OCI-LY7 (cell line): ENCODE measurements around the gene EP400. TPM values are rescaled to one million over a fixed set of nuclear protein-coding genes. Genes with fewer than 3 reads are reported as not detected.

ENCODE experiments used
- BruUV-seq: library from RNA; stranded (reverse); fragments of 400-500 nt; replicated peaks from 2 replicates; lab custom pipeline; 2021; lab: Mats Ljungman, UMichigan
- CTCF ChIA-PET: fragments of 300-600 bp; sonication (Branson Sonifier 250); formaldehyde crosslinking; loops from one replicate; lab custom pipeline; 2022; ENCODE audit warnings: antibody characterized with exemption; ENCODE audit not compliant: unreplicated experiment; lab: Charles Lee
- POLR2A ChIA-PET: fragments of 300-600 bp; sonication (Branson Sonifier 250); formaldehyde crosslinking; loops from one replicate; lab custom pipeline; 2022; ENCODE audit warnings: antibody characterized with exemption; lab: Charles Lee
- DNase-seq: peaks from one replicate; pipeline ENCODE4 v3.0.0-alpha.2; 2015; ENCODE audit warnings: low spot score
- H2AFZ ChIP-seq: fragments of 200-600 bp; sonication (generic), shearing (Covaris generic); 2 replicates; pipeline ENCODE4 v1.6.1; 2014; ENCODE audit warnings: mild to moderate bottlenecking, antibody characterized with exemption, low read length, moderate library complexity
- H3K27ac ChIP-seq: fragments of 200-600 bp; sonication (generic); 2 replicates; pipeline ENCODE4 v1.5.1; 2014; ENCODE audit warnings: mixed run types, low read depth, mild to moderate bottlenecking, moderate library complexity, low read length, inconsistent platforms; ENCODE audit not compliant: poor library complexity, severe bottlenecking
- H3K36me3 ChIP-seq: fragments of 200-600 bp; sonication (generic); 2 replicates; pipeline ENCODE4 v1.6.1; 2014; ENCODE audit warnings: mild to moderate bottlenecking, antibody characterized with exemption, low read length, moderate library complexity, mixed read lengths; ENCODE audit not compliant: insufficient read depth
- H3K4me1 ChIP-seq: fragments of 200-600 bp; sonication (generic); 2 replicates; pipeline ENCODE4 v1.5.1; 2014; ENCODE audit warnings: mild to moderate bottlenecking, low read length; ENCODE audit not compliant: insufficient read depth, poor library complexity, severe bottlenecking
- H3K4me2 ChIP-seq: fragments of 200-600 bp; sonication (generic); 2 replicates; pipeline ENCODE4 v1.6.1; 2014; ENCODE audit warnings: mild to moderate bottlenecking, low read length
- H3K4me3 ChIP-seq: fragments of 200-600 bp; sonication (generic); 2 replicates; pipeline ENCODE4 v1.5.1; 2014; ENCODE audit warnings: mild to moderate bottlenecking, low read depth, low read length; ENCODE audit not compliant: poor library complexity, severe bottlenecking
- H3K79me2 ChIP-seq: fragments of 200-600 bp; sonication (generic); 2 replicates; pipeline ENCODE4 v1.6.1; 2016; ENCODE audit warnings: low read depth, mild to moderate bottlenecking, low read length, moderate library complexity, mixed read lengths; ENCODE audit not compliant: insufficient read depth
- H3K9me2 ChIP-seq: fragments of 200-600 bp; sonication (generic); 2 replicates; pipeline ENCODE4 v1.6.1; 2016; ENCODE audit warnings: mild to moderate bottlenecking, low read length, mixed read lengths; ENCODE audit not compliant: insufficient read depth
- H3K9me3 ChIP-seq: fragments of 200-600 bp; sonication (generic); 2 replicates; pipeline ENCODE4 v1.6.1; 2014; ENCODE audit warnings: mild to moderate bottlenecking, mixed run types, low read length, mixed read lengths
- H4K20me1 ChIP-seq: fragments of 200-600 bp; sonication (generic); 2 replicates; pipeline ENCODE4 v1.6.1; 2014; ENCODE audit warnings: mild to moderate bottlenecking, antibody characterized with exemption, low read length, moderate library complexity, mixed read lengths; ENCODE audit not compliant: insufficient read depth
- EZH2phosphoT487 ChIP-seq: fragments of 200-600 bp; sonication (generic); IDR thresholded peaks from 2 replicates; pipeline ENCODE4 v1.6.1; 2018; ENCODE audit warnings: low read depth, borderline replicate concordance, mild to moderate bottlenecking, mixed run types, antibody characterized with exemption, low read length, moderate library complexity, mixed read lengths
- intact Hi-C: fragments of 100-400 bp; cut with micrococcal nuclease; formaldehyde crosslinking; loops from one replicate; pipeline ENCODE4 v1.10.0; 2022; ENCODE audit not compliant: unreplicated experiment
- total RNA-seq, 2 experiments: library from RNA; depleted of rRNA in 1 of 2; stranded (reverse); fragments of >200 nt in 1 of 2; shearing (Covaris generic) in 1 of 2; gene quantifications; 2 replicates each; pipeline ENCODE4 v1.2.3, GENCODE V29; 2014 to 2022
- TF ChIP-seq, protein P1 (sequence below): fragments of 200-600 bp; sonication (generic); conservative IDR thresholded peaks from 2 replicates; pipeline ENCODE4 v1.5.1; 2014; ENCODE audit warnings: mild to moderate bottlenecking, antibody characterized with exemption, low read length, moderate library complexity, mixed read lengths

EP400 gene
- total RNA-seq, 2 experiments from 2014 or later = 20.7 to 56.2 TPM

DNA sequence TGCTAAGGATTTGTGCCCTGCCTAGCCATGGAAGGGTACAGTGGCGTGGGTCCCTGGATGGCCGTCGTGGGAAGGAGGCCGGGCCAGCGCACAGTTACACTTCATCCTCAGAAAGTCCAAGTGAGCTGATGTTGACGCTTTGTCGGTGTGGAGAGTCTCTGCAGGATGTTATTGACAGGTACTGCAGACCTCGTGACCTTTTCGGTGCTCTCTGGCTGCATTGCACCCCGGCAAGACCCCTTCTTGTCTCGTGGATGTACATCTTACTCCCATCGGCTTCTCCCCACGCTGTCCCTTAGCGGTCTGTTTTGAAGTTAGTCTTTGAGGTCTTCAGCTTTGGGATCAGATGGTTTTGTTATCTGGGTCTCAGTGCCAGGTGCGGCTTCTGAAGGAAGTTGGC lies 78.4 kb downstream of the EP400 start:
- CTCF ChIA-PET = no interaction called here

DNA sequence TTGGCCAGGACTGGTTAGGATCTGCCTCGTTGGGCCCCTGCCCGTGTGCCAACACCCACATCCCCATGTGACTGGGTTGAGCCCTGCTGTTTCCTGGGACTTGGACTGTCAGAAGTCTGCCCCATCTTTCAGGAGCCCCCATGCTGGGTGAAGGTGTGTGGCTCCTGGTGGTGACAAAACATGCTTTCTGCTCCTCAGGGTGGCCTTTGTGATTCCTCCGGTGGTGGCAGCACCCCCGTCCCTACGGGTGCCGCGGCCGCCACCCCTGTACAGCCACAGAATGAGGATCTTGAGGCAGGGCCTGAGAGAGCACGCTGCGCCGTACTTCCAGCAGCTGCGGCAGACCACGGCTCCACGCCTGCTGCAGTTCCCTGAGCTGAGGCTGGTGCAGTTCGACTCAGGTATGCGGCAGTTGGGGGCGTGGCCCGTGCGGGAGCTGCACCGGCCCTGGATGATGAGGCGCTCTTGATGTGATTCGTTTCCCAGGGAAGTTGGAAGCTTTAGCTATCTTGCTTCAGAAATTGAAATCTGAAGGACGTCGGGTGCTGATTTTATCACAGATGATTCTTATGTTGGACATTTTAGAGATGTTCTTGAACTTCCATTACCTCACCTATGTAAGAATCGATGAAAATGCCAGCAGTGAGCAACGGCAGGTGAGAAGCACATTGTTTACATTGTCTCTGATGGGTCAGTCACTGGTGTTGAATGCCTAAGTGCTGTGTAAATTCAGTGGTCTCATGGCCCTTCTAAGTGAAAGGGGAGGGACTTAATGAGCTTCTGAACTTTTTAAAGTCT lies 80.0 kb downstream of the EP400 start:
- TF ChIP-seq EZH2phosphoT487 = no peak
- TF ChIP-seq, protein P1, sequence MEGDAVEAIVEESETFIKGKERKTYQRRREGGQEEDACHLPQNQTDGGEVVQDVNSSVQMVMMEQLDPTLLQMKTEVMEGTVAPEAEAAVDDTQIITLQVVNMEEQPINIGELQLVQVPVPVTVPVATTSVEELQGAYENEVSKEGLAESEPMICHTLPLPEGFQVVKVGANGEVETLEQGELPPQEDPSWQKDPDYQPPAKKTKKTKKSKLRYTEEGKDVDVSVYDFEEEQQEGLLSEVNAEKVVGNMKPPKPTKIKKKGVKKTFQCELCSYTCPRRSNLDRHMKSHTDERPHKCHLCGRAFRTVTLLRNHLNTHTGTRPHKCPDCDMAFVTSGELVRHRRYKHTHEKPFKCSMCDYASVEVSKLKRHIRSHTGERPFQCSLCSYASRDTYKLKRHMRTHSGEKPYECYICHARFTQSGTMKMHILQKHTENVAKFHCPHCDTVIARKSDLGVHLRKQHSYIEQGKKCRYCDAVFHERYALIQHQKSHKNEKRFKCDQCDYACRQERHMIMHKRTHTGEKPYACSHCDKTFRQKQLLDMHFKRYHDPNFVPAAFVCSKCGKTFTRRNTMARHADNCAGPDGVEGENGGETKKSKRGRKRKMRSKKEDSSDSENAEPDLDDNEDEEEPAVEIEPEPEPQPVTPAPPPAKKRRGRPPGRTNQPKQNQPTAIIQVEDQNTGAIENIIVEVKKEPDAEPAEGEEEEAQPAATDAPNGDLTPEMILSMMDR = no peak
- Histone ChIP-seq H2AFZ (no peak overlapping the region), H3K9me2 (no peaks in the 10 kb centered on the region), H3K36me3 (peaks cover 96% of the 10 kb centered on the region), H3K27ac (no peak overlapping the region), H3K79me2 (no peaks in the 10 kb centered on the region), H4K20me1 (no peaks in the 10 kb centered on the region), H3K9me3 (no peaks in the 10 kb centered on the region), H3K4me3 (no peak overlapping the region), H3K4me2 (no peak overlapping the region), H3K4me1 (no peaks in the 10 kb centered on the region)
- POLR2A ChIA-PET = no interaction called here
- intact Hi-C loops = no loop called here
- no TSS peak for BruUV-seq
- no peak for DNase-seq
- CTCF ChIA-PET = no interaction called here

More for the DNA sequence above, 78.4 kb downstream of the EP400 start:
- Histone ChIP-seq H2AFZ (no peak overlapping the region), H3K9me3 (no peaks in the 10 kb centered on the region), H3K36me3 (peaks cover 93% of the 10 kb centered on the region), H3K79me2 (no peaks in the 10 kb centered on the region), H3K9me2 (no peaks in the 10 kb centered on the region), H3K4me2 (no peak overlapping the region), H3K4me1 (no peaks in the 10 kb centered on the region), H4K20me1 (no peaks in the 10 kb centered on the region), H3K4me3 (no peak overlapping the region), H3K27ac (no peak overlapping the region)
- POLR2A ChIA-PET = no interaction called here
- intact Hi-C loops = no loop called here
- TF ChIP-seq, protein P1 = no peak
- no peak for TF ChIP-seq EZH2phosphoT487
- no TSS peak for BruUV-seq
- DNase-seq = no peak

DNA sequence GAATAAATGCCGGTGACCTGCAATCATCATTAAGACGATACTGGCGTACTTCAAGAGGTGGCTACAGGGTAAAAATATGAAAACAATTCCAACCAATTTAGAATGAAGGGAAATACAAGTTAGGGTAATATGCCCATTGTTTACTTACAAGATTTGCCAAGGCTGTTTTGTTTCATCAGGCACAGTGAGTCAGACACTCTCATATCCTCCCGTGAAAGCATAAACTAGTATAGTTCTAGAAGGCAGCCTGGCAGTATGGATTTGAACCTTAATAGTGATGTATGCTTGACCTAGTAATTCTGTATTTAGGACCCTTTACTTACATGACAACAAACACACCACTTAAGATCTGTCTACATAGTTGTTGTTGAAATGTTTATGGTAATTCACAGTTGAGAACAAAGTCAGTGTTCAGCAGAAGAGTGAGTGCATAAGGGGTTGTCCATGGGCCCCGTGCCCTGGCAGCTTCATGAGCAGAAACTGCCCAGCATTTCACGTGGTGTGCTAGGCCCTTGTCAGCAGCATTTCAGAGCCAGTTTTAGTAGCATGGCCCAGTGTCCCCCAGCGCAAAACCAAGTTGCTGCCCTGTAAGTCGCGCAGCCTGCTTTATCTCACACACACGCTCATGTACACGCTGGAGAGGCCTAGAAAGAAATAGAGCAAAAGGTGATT lies 80.8 kb downstream of the EP400 start:
- Histone ChIP-seq H3K4me3 (no peak overlapping the region), H3K27ac (no peak overlapping the region), H3K4me1 (no peaks in the 10 kb centered on the region), H3K9me3 (no peaks in the 10 kb centered on the region), H3K36me3 (peaks cover 96% of the 10 kb centered on the region), H3K79me2 (no peaks in the 10 kb centered on the region), H4K20me1 (no peaks in the 10 kb centered on the region), H3K4me2 (no peak overlapping the region), H3K9me2 (no peaks in the 10 kb centered on the region), H2AFZ (no peak overlapping the region)
- BruUV-seq = no TSS peak
- no peak for DNase-seq
- TF ChIP-seq EZH2phosphoT487 = no peak
- TF ChIP-seq, protein P1 = no peak
- ChIA-PET CTCF (no interaction called here), POLR2A (no interaction called here)
- intact Hi-C loops = no loop called here
